PC-3 (cell line): ENCODE measurements around the gene FLYWCH1. TPM values are rescaled to one million over a fixed set of nuclear protein-coding genes. Genes with fewer than 3 reads are reported as not detected.

Source experiments
- ATAC-seq: fragments of 200-7000 bp; cut with Tn5 transposase; 2 replicates; pipeline ENCODE4 v1.9.1; 2020; ENCODE audit warnings: mild to moderate bottlenecking, moderate library complexity
- BruUV-seq: library from RNA; stranded (reverse); fragments of 400-500 nt; replicated peaks from 2 replicates; lab custom pipeline; 2021; lab: Mats Ljungman, UMichigan
- CTCF ChIA-PET: fragments of 300-600 bp; sonication (Branson Sonifier 250); formaldehyde crosslinking; loops from one replicate; lab custom pipeline; 2022; ENCODE audit warnings: antibody characterized with exemption; lab: Charles Lee
- POLR2A ChIA-PET: fragments of 300-600 bp; sonication (Branson Sonifier 250); formaldehyde crosslinking; loops from one replicate; lab custom pipeline; 2022; ENCODE audit warnings: antibody characterized with exemption; ENCODE audit not compliant: unreplicated experiment; lab: Charles Lee
- DNase-seq: peaks from one replicate; pipeline ENCODE4 v3.0.0-alpha.2; 2015
- H2AFZ ChIP-seq: fragments of 300-600 bp; sonication (generic); 2 replicates; pipeline ENCODE4 v1.6.0; 2016; ENCODE audit warnings: antibody characterized with exemption, low read length
- H3F3A ChIP-seq: fragments of 300-600 bp; sonication (generic); one replicate; pipeline ENCODE4 v1.6.0; 2017; ENCODE audit warnings: antibody characterized with exemption, low read length, control low read depth, mild to moderate bottlenecking; ENCODE audit not compliant: unreplicated experiment
- H3K27ac ChIP-seq: fragments of 300-600 bp; sonication (generic); 2 replicates; pipeline ENCODE4 v1.5.1; 2016; ENCODE audit warnings: mild to moderate bottlenecking, low read length
- H3K27me3 ChIP-seq: fragments of 300-600 bp; sonication (generic); 2 replicates; pipeline ENCODE4 v1.6.1; 2016; ENCODE audit warnings: low read length, mixed read lengths
- H3K36me3 ChIP-seq: fragments of 300-600 bp; sonication (generic); 2 replicates; pipeline ENCODE4 v1.6.1; 2016; ENCODE audit warnings: low read depth, mixed run types, low read length, mixed read lengths
- H3K4me1 ChIP-seq: fragments of 300-600 bp; sonication (generic); 2 replicates; pipeline ENCODE4 v1.5.1; 2016; ENCODE audit warnings: low read length; ENCODE audit not compliant: insufficient read depth
- H3K4me2 ChIP-seq: fragments of 300-600 bp; sonication (generic); 2 replicates; pipeline ENCODE4 v1.6.0; 2016; ENCODE audit warnings: low read length
- H3K4me3 ChIP-seq: fragments of 300-600 bp; sonication (generic); 2 replicates; pipeline ENCODE4 v1.5.1; 2016; ENCODE audit warnings: mild to moderate bottlenecking, low read length, mixed read lengths
- H3K79me2 ChIP-seq: fragments of 300-600 bp; sonication (generic); 2 replicates; pipeline ENCODE4 v1.6.1; 2017; ENCODE audit warnings: low read length, mixed read lengths
- H3K9ac ChIP-seq: fragments of 300-600 bp; sonication (generic); 2 replicates; pipeline ENCODE4 v1.6.0; 2016; ENCODE audit warnings: mild to moderate bottlenecking, low read length
- H3K9me2 ChIP-seq: fragments of 300-600 bp; sonication (generic); replicated peaks from 2 replicates; pipeline ENCODE4 v1.6.1; 2016; ENCODE audit warnings: mixed run types, low read length, mixed read lengths
- H3K9me3 ChIP-seq: fragments of 300-600 bp; sonication (generic); 2 replicates; pipeline ENCODE4 v1.6.1; 2016; ENCODE audit warnings: low read length, mixed read lengths
- H4K20me1 ChIP-seq: fragments of 300-600 bp; sonication (generic); 2 replicates; pipeline ENCODE4 v1.6.1; 2016; ENCODE audit warnings: low read length, mixed read lengths
- CTCF ChIP-seq: fragments of 300-600 bp; sonication (generic); conservative IDR thresholded peaks from 2 replicates; pipeline ENCODE4 v1.5.1; 2017; ENCODE audit warnings: antibody characterized with exemption, low read depth, mild to moderate bottlenecking, low read length
- EZH2 ChIP-seq: fragments of 300-600 bp; sonication (generic); IDR thresholded peaks from one replicate; pipeline ENCODE4 v1.6.1; 2017; ENCODE audit warnings: antibody characterized with exemption, mild to moderate bottlenecking, low read length; ENCODE audit not compliant: unreplicated experiment
- EZH2phosphoT487 ChIP-seq: fragments of 300-600 bp; sonication (generic); IDR thresholded peaks from 2 replicates; pipeline ENCODE4 v1.6.1; 2018; ENCODE audit warnings: mild to moderate bottlenecking, antibody characterized with exemption, low read length, borderline replicate concordance
- intact Hi-C: fragments of 100-400 bp; cut with micrococcal nuclease; formaldehyde crosslinking; loops from 2 replicates; pipeline ENCODE4 v1.9.0; 2023
- total RNA-seq: library from RNA; depleted of rRNA; stranded (reverse); fragments of >200 nt; gene quantifications from 2 replicates; pipeline ENCODE4 v1.2.3, GENCODE V29; 2014

The FLYWCH1 gene
- total RNA-seq, 1 experiment from 2014 or later, result 41.4 TPM

GRCh38 chr16:2982402-2982801 lies 70.7 kb downstream of the FLYWCH1 start:
- H3K9me3 ChIP-seq, result no peaks in the 10 kb centered on the region
- intact Hi-C loops, result no loop called here
- peaks cover 26% of the 10 kb centered on the region for H3K79me2 ChIP-seq
- no peak for TF ChIP-seq CTCF
- CTCF ChIA-PET, result no interaction called here
- H4K20me1 ChIP-seq, result no peaks in the 10 kb centered on the region
- no peak overlapping the region for H3K4me3 ChIP-seq
- H3K27ac ChIP-seq, result no peak overlapping the region
- H3F3A ChIP-seq, result no peaks in the 10 kb centered on the region
- no peaks in the 10 kb centered on the region for H3K27me3 ChIP-seq
- POLR2A ChIA-PET, result no interaction called here
- BruUV-seq, result no TSS peak
- H3K9ac ChIP-seq, result no peak overlapping the region
- peaks cover 16% of the 10 kb centered on the region for H3K4me1 ChIP-seq
- ATAC-seq, result no peak
- no peak overlapping the region for H3K4me2 ChIP-seq
- no peak overlapping the region for H2AFZ ChIP-seq
- DNase-seq, result no peak
- H3K9me2 ChIP-seq, result no peaks in the 10 kb centered on the region
- no peaks in the 10 kb centered on the region for H3K36me3 ChIP-seq

- Histone ChIP-seq H3K4me2 (peak overlapping the region; percentile 72), H3K79me2 (peaks cover 15% of the 10 kb centered on the region), H3K9me3 (no peaks in the 10 kb centered on the region), H3K4me1 (peaks cover 7% of the 10 kb centered on the region), H4K20me1 (no peaks in the 10 kb centered on the region), H3K27ac (no peak overlapping the region), H3F3A (no peaks in the 10 kb centered on the region), H3K9ac (no peak overlapping the region), H3K4me3 (peak overlapping the region; percentile 55; the same call in 1 of the 2 replicates), H3K36me3 (no peaks in the 10 kb centered on the region), H3K9me2 (no peaks in the 10 kb centered on the region), H2AFZ (0 out of 2 replicates have a peak overlapping the region, but pooled peaks have one; percentile 42), H3K27me3 (no peaks in the 10 kb centered on the region)
- CTCF ChIA-PET, result no interaction called here
- DNase-seq (peak; percentile 86), ATAC-seq (peak; percentile 63)
- BruUV-seq, result no TSS peak
- TF ChIP-seq CTCF, result peak; percentile 73
- TF ChIP-seq EZH2, result no peak
- POLR2A ChIA-PET, result no interaction called here
- intact Hi-C loops, result no loop called here
Measured at GRCh38 chr16:2983706-2984136, 72.0 kb downstream of the FLYWCH1 start.

GRCh38 chr16:2985462-2985861 lies 73.7 kb downstream of the FLYWCH1 start:
- Histone ChIP-seq H3K27ac (no peak overlapping the region), H2AFZ (no peak overlapping the region), H3K27me3 (no peaks in the 10 kb centered on the region), H3K4me1 (peaks cover 7% of the 10 kb centered on the region), H3K4me3 (no peak overlapping the region), H3K9ac (no peak overlapping the region), H3K4me2 (no peak overlapping the region), H3K9me2 (no peaks in the 10 kb centered on the region), H4K20me1 (no peaks in the 10 kb centered on the region), H3K79me2 (no peaks in the 10 kb centered on the region), H3K9me3 (no peaks in the 10 kb centered on the region), H3K36me3 (no peaks in the 10 kb centered on the region), H3F3A (no peaks in the 10 kb centered on the region)
- ChIA-PET CTCF (no interaction called here), POLR2A (no interaction called here)
- ATAC-seq (no peak), DNase-seq (no peak)
- intact Hi-C loops, result no loop called here
- no TSS peak for BruUV-seq
- TF ChIP-seq CTCF (no peak), EZH2 (no peak), EZH2phosphoT487 (no peak)
